Breast epithelium (tissue), 4 donors: ENCODE results near the gene ADGRA1. TPM values are rescaled to one million over a fixed set of nuclear protein-coding genes. Genes with fewer than 3 reads are reported as not detected.

Experiments
- DNase-seq, 2 donors: peaks; one replicate each; pipeline ENCODE4 v3.0.0-alpha.2; 2019; ENCODE audit warnings: low spot score in 2 of 2
- H3K27ac ChIP-seq, 2 donors: fragments of 200-600 bp; sonication (generic) in 1 of 2; one replicate each; pipeline ENCODE4 v1.5.1; 2016 to 2019; ENCODE audit warnings: mild to moderate bottlenecking in 1 of 2
- H3K27me3 ChIP-seq, 2 donors: fragments of 200-600 bp; sonication (generic) in 1 of 2; one replicate each; pipeline versions ENCODE4 v1.5.1 to v1.6.0; 2017 to 2019; ENCODE audit warnings: control low read depth in 1 of 2, mild to moderate bottlenecking in 1 of 2
- H3K36me3 ChIP-seq: fragments of 200-600 bp; one replicate; pipeline ENCODE4 v1.5.1; 2019
- H3K4me1 ChIP-seq, 2 donors: fragments of 200-600 bp; sonication (generic); one replicate each; pipeline ENCODE4 v1.5.1; 2016 to 2019; ENCODE audit warnings: control low read depth in 1 of 2
- H3K4me3 ChIP-seq, 3 donors: fragments of 200-600 bp; sonication (generic); 1 replicate in 2 of 3; 2 replicates in 1 of 3; pipeline ENCODE4 v1.5.1; 2016 to 2019; ENCODE audit warnings: mild to moderate bottlenecking in 3 of 3, moderate library complexity in 2 of 3
- H3K9me3 ChIP-seq, 2 donors: fragments of 200-600 bp; sonication (generic) in 1 of 2; one replicate each; pipeline ENCODE4 v1.5.1; 2016 to 2019; ENCODE audit warnings: control low read depth in 1 of 2
- CTCF ChIP-seq, 3 donors: fragments of 450-650 bp; IDR thresholded peaks; one replicate each; pipeline ENCODE4 v1.5.1; 2016 to 2017; ENCODE audit warnings: antibody characterized with exemption in 3 of 3, mild to moderate bottlenecking in 3 of 3, moderate library complexity in 3 of 3
- POLR2A ChIP-seq: fragments of 450-650 bp; IDR thresholded peaks from one replicate; pipeline ENCODE4 v1.6.1; 2016; ENCODE audit warnings: antibody characterized with exemption, mild to moderate bottlenecking, moderate library complexity
- POLR2AphosphoS5 ChIP-seq, 3 donors: sonication (generic); formaldehyde crosslinking; IDR thresholded peaks; one replicate each; pipeline ENCODE4 v1.6.1; 2017; ENCODE audit warnings: antibody characterized with exemption in 3 of 3
- intact Hi-C: fragments of 100-400 bp; cut with DNase I; formaldehyde crosslinking; loops from one replicate; pipeline ENCODE4 v1.15.1; 2023; ENCODE audit warnings: low total_unique reads
- total RNA-seq, 3 donors: library from RNA; depleted of rRNA; stranded (reverse); fragments of >200 nt; gene quantifications; one replicate each; pipeline ENCODE4 v1.1.0, GENCODE V29; 2016

The ADGRA1 gene
- total RNA-seq, 3 donors from 2014 or later: 0.33 TPM; not detected in 2

DNA sequence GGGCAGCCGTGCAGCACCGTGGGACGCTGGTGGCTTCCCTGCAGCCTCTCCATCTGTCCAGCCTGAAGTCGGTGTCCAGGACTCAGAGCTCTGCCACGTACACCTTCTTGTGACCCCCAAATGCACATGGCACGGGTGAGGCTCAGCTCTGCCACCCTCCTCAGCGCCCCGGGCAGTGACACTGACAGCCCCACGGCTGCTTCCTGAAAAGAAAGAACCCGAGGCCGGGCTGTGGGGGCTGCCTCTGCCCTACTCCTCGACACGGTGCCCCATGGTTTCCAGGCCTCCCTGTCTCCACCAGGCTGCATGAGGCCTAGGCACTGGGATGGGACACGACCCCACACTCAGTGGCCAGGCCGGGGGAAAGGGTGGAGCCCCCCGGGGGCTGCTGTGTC is 13.7 kb downstream of the ADGRA1 start:
- intact Hi-C loops: no loop called here
- Histone ChIP-seq H3K4me3 (no peak overlapping the region), H3K36me3 (no peaks in the 10 kb centered on the region), H3K27me3 (peaks cover 0 to 100% of the 10 kb centered on the region in 2 donors), H3K9me3 (peaks cover 5% of the 10 kb centered on the region in 2 donors), H3K4me1 (no peaks in the 10 kb centered on the region), H3K27ac (no peak overlapping the region)
- no peak for DNase-seq
- TF ChIP-seq POLR2AphosphoS5 (IDR thresholded peaks at IDR 0.05) (no peak), CTCF (IDR thresholded peaks at IDR 0.05) (no peak), POLR2A (no peak)

DNA sequence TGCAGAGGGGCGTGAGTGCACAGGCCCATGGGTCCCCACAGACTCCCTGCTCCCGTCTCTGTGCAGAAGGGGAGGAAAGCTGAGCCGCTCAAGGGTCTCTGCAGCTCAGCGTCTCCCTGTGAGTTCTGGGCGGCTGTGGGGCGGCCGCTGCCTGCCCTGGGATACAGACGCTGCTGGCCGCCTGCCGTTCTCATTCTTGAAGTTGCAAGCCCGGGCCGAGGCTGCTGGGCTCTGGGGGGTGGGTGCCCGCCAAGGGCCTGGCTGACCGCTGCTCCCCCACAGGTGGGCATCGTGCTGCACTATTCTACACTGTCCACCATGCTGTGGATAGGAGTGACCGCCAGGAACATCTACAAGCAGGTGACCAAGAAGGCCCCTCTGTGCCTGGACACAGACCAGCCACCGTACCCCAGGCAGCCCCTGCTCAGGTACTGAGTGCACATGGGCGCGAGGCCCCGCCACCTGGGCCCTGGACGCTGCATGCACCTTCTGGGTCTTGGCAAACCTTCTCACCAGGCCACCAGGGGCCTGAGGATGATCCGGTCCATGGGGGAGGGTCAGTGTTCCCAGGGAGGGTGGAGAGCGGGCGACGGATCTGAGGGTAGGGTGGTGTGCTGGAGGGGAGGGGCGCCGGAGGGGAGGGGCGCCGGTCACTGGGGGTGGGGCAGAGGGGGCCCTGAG is 14.8 kb downstream of the ADGRA1 start:
- Histone ChIP-seq H3K27me3 (peaks cover 0 to 89% of the 10 kb centered on the region in 2 donors), H3K4me3 (no peak overlapping the region), H3K9me3 (peaks cover 9 to 17% of the 10 kb centered on the region in 2 donors), H3K4me1 (no peaks in the 10 kb centered on the region), H3K27ac (no peak overlapping the region), H3K36me3 (no peaks in the 10 kb centered on the region)
- no peak for DNase-seq
- intact Hi-C loops: no loop called here
- no peak for TF ChIP-seq POLR2AphosphoS5 (IDR thresholded peaks at IDR 0.05)
- no peak for TF ChIP-seq POLR2A
- TF ChIP-seq CTCF (IDR thresholded peaks at IDR 0.05): no peak

DNA sequence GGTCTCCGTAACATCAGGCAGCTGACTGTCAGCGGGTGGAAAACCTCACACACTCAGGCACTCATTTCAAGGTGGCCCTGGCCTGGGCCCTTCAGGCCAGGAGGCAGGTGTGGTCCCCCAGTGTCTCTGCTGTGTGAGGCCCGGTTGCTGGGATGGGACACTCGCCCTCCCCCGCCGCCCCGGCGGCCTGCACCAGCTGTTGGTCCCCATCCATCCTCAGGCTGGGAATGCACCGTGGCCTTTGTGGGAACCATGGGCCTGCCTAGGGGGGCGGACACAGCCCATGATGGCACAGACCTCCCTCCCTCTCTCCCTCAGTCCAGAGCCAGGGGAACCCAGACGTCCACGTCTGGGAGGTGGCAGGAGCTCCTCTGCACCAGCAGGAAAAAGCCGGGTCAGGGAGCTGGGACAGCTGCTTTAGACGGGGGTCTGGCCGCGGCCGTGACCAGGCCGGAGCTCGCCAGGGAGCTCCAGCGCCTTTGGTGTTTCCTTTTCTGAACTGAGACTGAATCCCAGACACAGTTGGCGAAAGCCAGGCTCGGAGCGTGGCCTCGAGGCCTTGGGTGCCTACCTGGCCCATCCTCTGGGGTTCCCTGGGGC is 15.7 kb downstream of the ADGRA1 start:
- Histone ChIP-seq H3K27ac (no peak overlapping the region), H3K4me1 (no peaks in the 10 kb centered on the region)

GRCh38 chr10:133104068-133104962 is 16.6 kb downstream of the ADGRA1 start:
- Histone ChIP-seq H3K4me1 (no peaks in the 10 kb centered on the region), H3K27me3 (peaks cover 0 to 75% of the 10 kb centered on the region in 2 donors), H3K27ac (no peak overlapping the region), H3K4me3 (no peak overlapping the region), H3K36me3 (no peaks in the 10 kb centered on the region), H3K9me3 (peaks cover 24 to 34% of the 10 kb centered on the region in 2 donors)
- no peak for DNase-seq
- no peak for TF ChIP-seq POLR2AphosphoS5 (IDR thresholded peaks at IDR 0.05)
- TF ChIP-seq CTCF (IDR thresholded peaks at IDR 0.05): no peak
- TF ChIP-seq POLR2A: no peak
- intact Hi-C loops: no loop called here

More for the DNA sequence above, 15.7 kb downstream of the ADGRA1 start:
- H3K9me3 ChIP-seq: peaks cover 17 to 25% of the 10 kb centered on the region in 2 donors
- TF ChIP-seq POLR2AphosphoS5 (IDR thresholded peaks at IDR 0.05) (no peak), CTCF (IDR thresholded peaks at IDR 0.05) (no peak), POLR2A (no peak)
- peaks cover 0 to 81% of the 10 kb centered on the region in 2 donors for H3K27me3 ChIP-seq
- no peak overlapping the region for H3K4me3 ChIP-seq
- DNase-seq: no peak
- intact Hi-C loops: no loop called here
- no peaks in the 10 kb centered on the region for H3K36me3 ChIP-seq
